Urinary bladder (tissue), 4 donors: ENCODE measurements around the gene PUSL1. TPM values are rescaled to one million over a fixed set of nuclear protein-coding genes. Genes with fewer than 3 reads are reported as not detected.

Experiments
- DNase-seq: peaks from one replicate; pipeline ENCODE4 v3.0.0-alpha.2; 2015; ENCODE audit errors: extremely low spot score
- H3K27ac ChIP-seq: one replicate; pipeline ENCODE4 v1.5.1; 2013; ENCODE audit warnings: low read depth, mild to moderate bottlenecking, moderate library complexity
- H3K36me3 ChIP-seq: one replicate; pipeline ENCODE4 v1.6.1; 2013; ENCODE audit warnings: mild to moderate bottlenecking, moderate library complexity; ENCODE audit not compliant: insufficient read depth
- H3K4me1 ChIP-seq: one replicate; pipeline ENCODE4 v1.6.1; 2013; ENCODE audit warnings: mild to moderate bottlenecking, moderate library complexity; ENCODE audit not compliant: insufficient read depth
- H3K4me3 ChIP-seq: one replicate; pipeline ENCODE4 v1.5.1; 2013; ENCODE audit warnings: low read depth, low read length
- WGBS: extraction: QIAGEN DNeasy Blood & Tissue Kit; methylation state at CpG from one replicate; pipeline ENCODE4 v1.1.7; 2013; 5-methylcytosine and 5-hydroxymethylcytosine counted together
- polyA plus RNA-seq: library from polyadenylated mRNA; stranded (reverse); fragments of 200-250 nt; gene quantifications from one replicate; pipeline ENCODE4 v1.2.3, GENCODE V29; 2013
- total RNA-seq: library from RNA; depleted of rRNA; stranded (reverse); fragments of >200 nt; gene quantifications from one replicate; pipeline ENCODE4 v1.2.3, GENCODE V29; 2014
- donor health status: healthy with polysubstance abuse.
- donor health status: healthy.

PUSL1 gene
- total and polyA plus RNA-seq, 2 donors = 7.6 to 19.2 TPM

GRCh38 chr1:1353389-1354151, 45.2 kb downstream of the PUSL1 start:
- WGBS = 61% methylated on average over 28 of the region's 28 CpGs
- Histone ChIP-seq H3K36me3 (no peaks in the 10 kb centered on the region), H3K4me3 (no peak overlapping the region)

GRCh38 chr1:1354271-1355247, 46.2 kb downstream of the PUSL1 start:
- Histone ChIP-seq H3K27ac (no peak overlapping the region), H3K36me3 (no peaks in the 10 kb centered on the region), H3K4me3 (peak overlapping the region; percentile 36), H3K4me1 (peaks cover 2% of the 10 kb centered on the region)
- no peak for DNase-seq
- 56% methylated on average over 116 of the region's 116 CpGs for WGBS

More at GRCh38 chr1:1353389-1354151, 45.2 kb downstream of the PUSL1 start:
- DNase-seq = no peak
- Histone ChIP-seq H3K4me1 (peaks cover 2% of the 10 kb centered on the region), H3K27ac (no peak overlapping the region)

GRCh38 chr1:1355416-1355815, 47.0 kb downstream of the PUSL1 start:
- Histone ChIP-seq H3K4me1 (peaks cover 2% of the 10 kb centered on the region), H3K36me3 (no peaks in the 10 kb centered on the region), H3K4me3 (peak overlapping the region; percentile 36), H3K27ac (no peak overlapping the region)
- DNase-seq = no peak
- WGBS = 3% methylated on average over 52 of the region's 52 CpGs

GRCh38 chr1:1356166-1356795, 47.9 kb downstream of the PUSL1 start:
- no peak for DNase-seq
- Histone ChIP-seq H3K27ac (no peak overlapping the region), H3K4me1 (peaks cover 2% of the 10 kb centered on the region), H3K4me3 (peak overlapping the region; percentile 67), H3K36me3 (no peaks in the 10 kb centered on the region)
- WGBS = 33% methylated on average over 8 of the region's 8 CpGs

GRCh38 chr1:1356796-1357401, 48.5 kb downstream of the PUSL1 start:
- Histone ChIP-seq H3K36me3 (no peaks in the 10 kb centered on the region), H3K4me1 (peaks cover 2% of the 10 kb centered on the region), H3K27ac (peak overlapping the region; percentile 42), H3K4me3 (peak overlapping the region; percentile 67)
- WGBS = 23% methylated on average over 26 of the region's 26 CpGs
- DNase-seq = no peak

GRCh38 chr1:1357871-1358432, 49.6 kb downstream of the PUSL1 start:
- H3K36me3 ChIP-seq = no peaks in the 10 kb centered on the region

GRCh38 chr1:1358433-1359271, 50.3 kb downstream of the PUSL1 start, which contains the start of gene MXRA8:
MXRA8 (minus strand) TSS chr1:1358555; CDS start chr1:1358504, 51 bp downstream.
- 17% methylated on average over 29 of the region's 29 CpGs for WGBS

More at GRCh38 chr1:1357871-1358432, 49.6 kb downstream of the PUSL1 start:
- Histone ChIP-seq H3K4me3 (peak overlapping the region; percentile 67), H3K27ac (peak overlapping the region; percentile 88), H3K4me1 (peaks cover 2% of the 10 kb centered on the region)
- no peak for DNase-seq
- WGBS = 9% methylated on average over 18 of the region's 18 CpGs

GRCh38 chr1:1359308-1359663, 50.9 kb downstream of the PUSL1 start:
- 53% methylated on average over 6 of the region's 6 CpGs for WGBS
- Histone ChIP-seq H3K36me3 (no peaks in the 10 kb centered on the region), H3K27ac (peak overlapping the region; percentile 88), H3K4me3 (peak overlapping the region; percentile 0), H3K4me1 (peaks cover 2% of the 10 kb centered on the region)
- no peak for DNase-seq

More at GRCh38 chr1:1358433-1359271, 50.3 kb downstream of the PUSL1 start, which contains the start of gene MXRA8:
- Histone ChIP-seq H3K36me3 (no peaks in the 10 kb centered on the region), H3K27ac (peak within 1 kb of the TSS; percentile 88), H3K4me3 (peak within 1 kb of the TSS; percentile 67), H3K4me1 (peaks cover 2% of the 10 kb centered on the region)
- peak; percentile 37 for DNase-seq

- peak overlapping the region; percentile 87 for H3K27ac ChIP-seq
- no peak overlapping the region for H3K4me3 ChIP-seq
- DNase-seq = no peak
- WGBS = 50% methylated on average over 28 of the region's 28 CpGs
- H3K36me3 ChIP-seq = no peaks in the 10 kb centered on the region
- peaks cover 2% of the 10 kb centered on the region for H3K4me1 ChIP-seq
These were observed 51.5 kb downstream of the PUSL1 start for GRCh38 chr1:1359664-1360468.

- no peak overlapping the region for H3K27ac ChIP-seq
- WGBS = 60% methylated on average over 20 of the region's 20 CpGs
- H3K36me3 ChIP-seq = no peaks in the 10 kb centered on the region
- no peaks in the 10 kb centered on the region for H3K4me1 ChIP-seq
- DNase-seq = no peak
- no peak overlapping the region for H3K4me3 ChIP-seq
These were observed 52.2 kb downstream of the PUSL1 start for GRCh38 chr1:1360506-1361169.
